ENCODE data around the gene NAT14.

GRCh38 chr19:55484593-55485438, at the start of gene NAT14:
- TF ChIP-seq REST (IDR thresholded peaks at IDR 0.05; ENCODE audit: insufficient read depth in 1 of 2, low read depth in 2 of 2, low read length in 2 of 2), result no peak
- no peak for TF ChIP-seq TAF1 (IDR thresholded peaks at IDR 0.05; ENCODE audit: borderline replicate concordance, insufficient read depth, low read length)
- TF ChIP-seq POLR2AphosphoS5 (IDR thresholded peaks at IDR 0.05; ENCODE audit: low read depth, low read length), result no peak
